SH-SY5Y (cell line): ENCODE data around the gene PTK6.

Experiments used
- GATA2 ChIP-seq: IDR thresholded peaks from 2 replicates; pipeline ENCODE4 v1.6.1; 2011; ENCODE audit warnings: mild to moderate bottlenecking, low read depth, low read length
- GATA3 ChIP-seq: IDR thresholded peaks from 2 replicates; pipeline ENCODE4 v1.6.1; 2011; ENCODE audit warnings: low read depth, mild to moderate bottlenecking, low read length, moderate library complexity

Gene PTK6

DNA sequence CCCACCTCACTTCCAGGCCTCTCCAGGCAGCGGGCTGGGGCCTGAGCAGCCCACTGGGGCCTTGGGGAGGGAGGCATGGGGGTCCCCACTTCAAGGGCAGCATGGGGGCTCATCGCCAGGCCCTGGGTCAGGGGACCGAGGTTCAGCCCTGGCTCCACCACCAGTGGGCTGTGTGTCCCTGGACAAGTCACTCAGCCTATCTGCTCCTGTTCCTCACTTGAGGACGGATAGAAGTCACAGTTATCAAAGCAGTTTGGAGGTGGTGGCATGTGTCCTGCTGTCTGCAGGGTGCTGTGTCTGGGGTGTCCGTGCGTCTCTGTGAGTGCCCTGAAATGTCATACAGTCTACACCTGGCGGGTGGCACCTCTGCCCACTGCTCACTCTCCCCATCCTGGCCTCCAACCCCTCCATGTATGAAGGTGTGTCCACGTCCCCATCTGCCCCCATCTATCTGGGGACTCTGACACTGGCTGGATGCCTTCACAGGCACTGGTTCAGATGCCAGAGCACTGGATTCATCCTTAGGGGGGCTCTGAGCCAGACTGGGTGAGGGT, 41.9 kb downstream of the PTK6 start:
- TF ChIP-seq GATA3 (no peak), GATA2 (no peak)

DNA sequence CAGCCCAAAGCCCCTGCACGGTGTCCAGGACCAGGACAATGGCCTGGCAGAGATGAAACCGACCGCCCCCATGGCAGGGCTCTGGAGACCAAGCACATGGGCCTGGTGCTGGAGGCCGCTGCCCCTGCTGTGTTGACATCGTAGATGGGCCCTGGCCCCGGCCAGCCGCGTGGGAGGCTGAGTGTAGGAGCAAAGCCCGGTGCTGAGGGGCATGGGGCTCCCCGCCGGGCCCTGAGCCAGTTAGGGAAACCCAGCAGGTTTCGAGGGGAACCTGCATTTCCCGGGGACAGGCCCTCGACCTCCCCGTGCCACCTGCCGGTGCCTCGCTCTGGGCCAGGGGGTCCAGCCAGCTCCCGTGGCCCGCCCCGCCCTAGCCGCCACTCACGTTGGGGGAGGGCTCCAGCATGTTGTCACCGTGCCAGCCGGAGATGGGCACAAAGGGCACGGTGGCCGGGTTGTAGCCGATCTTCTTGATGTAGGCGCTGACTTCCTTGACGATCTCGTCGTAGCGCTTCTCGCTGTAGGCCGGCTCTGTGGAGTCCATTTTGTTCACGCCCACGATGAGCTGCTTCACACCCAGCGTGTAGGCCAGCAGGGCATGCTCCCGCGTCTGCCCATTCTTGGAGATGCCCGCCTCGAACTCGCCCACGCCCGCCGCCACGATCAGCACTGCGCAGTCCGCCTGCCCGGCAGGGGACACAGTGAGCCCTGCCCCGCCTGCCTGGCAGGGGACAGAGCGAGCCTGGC, 42.6 kb downstream of the PTK6 start:
- TF ChIP-seq GATA3 (no peak), GATA2 (no peak)

GRCh38 chr20:63494084-63494419, 43.1 kb downstream of the PTK6 start:
- no peak for TF ChIP-seq GATA3
- no peak for TF ChIP-seq GATA2

DNA sequence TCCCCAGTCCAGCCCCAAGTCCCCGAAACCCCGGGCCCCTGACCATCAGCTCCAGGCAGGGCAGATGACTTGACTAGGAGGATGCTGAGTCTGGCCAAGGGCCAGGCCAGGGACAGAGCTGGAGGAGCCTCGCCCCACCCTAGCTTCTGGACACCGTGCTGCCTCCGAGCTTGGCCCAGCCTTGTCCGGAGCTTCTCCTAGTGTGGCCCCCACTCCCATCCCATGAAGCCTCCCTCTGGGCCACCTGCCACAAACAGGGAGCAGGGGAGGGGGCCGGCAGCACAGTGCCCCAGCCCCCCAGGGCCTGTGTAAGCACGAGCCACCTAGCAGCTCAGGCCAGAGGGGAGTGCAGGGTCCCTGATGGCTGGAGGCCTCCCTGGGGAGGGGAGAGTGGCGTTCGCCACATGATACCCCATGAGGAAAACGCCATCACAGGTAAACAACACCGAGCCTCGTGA, 43.6 kb downstream of the PTK6 start:
- no peak for TF ChIP-seq GATA2
- no peak for TF ChIP-seq GATA3

DNA sequence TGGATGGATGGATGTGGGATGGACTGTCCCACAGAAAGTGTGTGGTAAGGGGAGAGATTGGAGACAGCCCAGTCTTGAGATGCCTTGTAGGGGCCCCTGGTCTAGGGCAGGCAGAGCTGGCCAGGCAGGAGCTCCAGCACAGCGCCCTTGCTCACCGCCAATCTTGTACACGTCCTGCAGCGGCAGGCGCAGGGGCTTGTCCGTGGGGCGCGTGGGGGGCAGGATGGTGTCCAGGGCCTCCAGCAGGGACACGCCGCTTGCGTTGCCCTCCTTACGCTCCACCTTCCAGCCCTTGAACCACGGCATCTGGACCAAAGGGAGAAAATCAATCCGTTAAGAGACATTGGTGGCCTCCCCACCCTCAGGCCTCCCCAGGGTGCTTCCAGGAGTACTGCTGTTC, 44.2 kb downstream of the PTK6 start:
- TF ChIP-seq GATA2 (no peak), GATA3 (no peak)

GRCh38 chr20:63492518-63492917, 44.7 kb downstream of the PTK6 start:
- TF ChIP-seq GATA2 (no peak), GATA3 (no peak)

GRCh38 chr20:63491635-63492230, 45.4 kb downstream of the PTK6 start:
- TF ChIP-seq GATA3 = no peak
- TF ChIP-seq GATA2 = no peak

GRCh38 chr20:63491078-63491477, 46.1 kb downstream of the PTK6 start:
- TF ChIP-seq GATA3 = no peak
- TF ChIP-seq GATA2 = no peak

DNA sequence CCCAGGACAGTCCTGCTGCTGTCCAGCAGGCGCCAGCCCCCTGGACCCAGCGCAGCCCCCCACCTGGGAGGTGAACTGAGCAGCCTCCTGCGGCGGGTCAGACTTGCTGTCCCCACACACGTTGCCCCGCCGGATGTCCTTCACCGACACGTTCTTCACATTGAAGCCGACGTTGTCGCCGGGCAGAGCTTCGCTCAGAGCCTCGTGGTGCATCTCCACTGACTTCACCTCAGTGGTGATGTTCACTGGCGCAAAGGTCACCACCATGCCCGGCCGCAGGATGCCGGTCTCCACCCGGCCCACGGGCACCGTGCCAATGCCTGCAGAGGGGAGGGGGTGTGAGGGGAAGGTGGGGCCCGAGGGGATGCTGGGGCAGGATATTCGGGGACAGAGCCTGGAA, 46.8 kb downstream of the PTK6 start:
- TF ChIP-seq GATA2 (no peak), GATA3 (no peak)

DNA sequence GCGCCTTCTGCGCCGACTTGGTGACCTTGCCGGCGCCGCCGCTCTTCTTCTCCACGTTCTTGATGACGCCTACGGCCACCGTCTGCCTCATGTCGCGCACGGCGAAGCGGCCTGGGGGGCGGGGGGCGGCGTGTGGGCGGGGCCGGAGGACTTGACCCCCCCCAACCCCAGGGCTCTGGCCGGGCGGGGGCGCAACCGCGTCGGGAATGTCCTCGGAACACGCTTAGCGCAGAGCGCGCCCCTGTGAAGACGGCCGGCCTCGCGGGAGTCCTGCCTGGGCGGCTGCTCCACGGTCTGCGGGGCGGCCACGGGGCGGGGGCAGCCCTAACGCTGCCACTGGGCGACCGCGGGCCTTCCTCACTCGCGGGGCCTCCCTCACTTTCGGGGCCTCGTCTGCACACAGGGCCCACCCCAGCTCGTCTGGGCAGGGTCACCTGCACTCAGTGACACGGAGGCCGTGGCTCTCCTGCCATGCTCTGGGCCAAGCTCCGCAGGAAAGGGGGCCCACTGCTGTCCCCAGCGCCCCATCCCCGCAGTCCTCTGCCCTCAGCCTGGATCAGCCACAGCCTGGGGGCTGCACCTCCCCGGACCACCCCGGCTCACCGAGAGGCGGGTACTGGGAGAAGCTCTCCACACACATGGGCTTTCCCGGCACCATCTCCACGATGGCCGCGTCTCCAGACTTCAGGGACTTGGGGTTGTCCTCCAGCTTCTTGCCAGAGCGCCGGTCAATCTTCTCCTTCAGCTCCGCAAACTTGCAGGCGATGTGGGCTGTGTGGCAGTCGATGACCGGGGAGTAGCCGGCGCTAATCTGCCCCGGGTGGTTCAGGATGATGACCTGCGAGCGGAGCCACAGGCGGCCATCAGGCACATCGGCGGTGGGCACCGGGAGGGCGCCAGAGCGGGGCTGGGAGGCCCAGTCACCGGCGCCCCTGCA, 48.6 kb downstream of the PTK6 start:
- TF ChIP-seq GATA3 (no peak), GATA2 (no peak)

GRCh38 chr20:63487781-63488241, 49.4 kb downstream of the PTK6 start:
- TF ChIP-seq GATA2 (no peak), GATA3 (no peak)

DNA sequence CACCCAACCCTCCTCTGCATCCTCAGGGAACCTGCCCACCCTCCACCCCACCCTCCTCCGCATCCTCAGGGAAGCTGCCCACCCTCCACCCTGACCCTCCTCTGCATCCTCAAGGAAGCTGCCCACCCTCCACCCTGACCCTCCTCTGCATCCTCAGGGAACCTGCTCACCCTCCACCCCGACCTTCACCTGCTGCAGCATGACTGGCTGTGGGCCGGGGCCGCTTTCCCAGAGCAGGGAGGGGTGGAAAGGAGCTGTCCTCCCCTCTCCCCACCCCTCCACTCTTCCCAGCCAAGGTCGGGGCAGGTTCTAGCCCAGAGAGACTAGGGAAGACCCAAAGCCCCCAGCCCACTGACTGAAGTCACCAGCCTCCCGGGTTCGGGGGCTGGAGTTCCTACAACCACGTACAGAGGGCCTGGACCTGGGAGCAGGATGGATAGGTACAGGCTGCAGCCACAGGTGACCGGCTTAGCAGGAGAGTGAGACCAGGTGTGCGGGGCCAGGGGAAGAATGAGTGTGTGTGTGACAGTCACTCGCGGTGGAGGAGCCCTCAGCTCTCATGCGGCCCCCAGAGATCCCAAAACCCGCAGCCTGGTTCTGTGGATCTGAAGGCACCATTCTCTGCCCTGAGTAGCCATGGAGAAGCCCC, 49.9 kb downstream of the PTK6 start:
- TF ChIP-seq GATA3 (no peak), GATA2 (no peak)

GRCh38 chr20:63486300-63486855, 50.8 kb downstream of the PTK6 start:
- TF ChIP-seq GATA3 (no peak), GATA2 (no peak)
